CD4-positive, alpha-beta T cell treated with Interferon gamma for 1 hour (primary cell): ENCODE measurements around the gene C19orf53.
"Not testable (repeated sequence)": the region's sequence is repeated elsewhere in the genome, so short reads cannot be mapped to it uniquely, and the experiment has no call there.

Source experiments
- DNase-seq: peaks from one replicate; pipeline ENCODE4 v3.0.0-alpha.2; 2020

C19orf53 gene

GRCh38 chr19:13774217-13775191, at the start of gene C19orf53:
Gene C19orf53, plus strand, starts transcription at chr19:13774456. Its CDS starts 22 bp downstream, at chr19:13774478.
- peak; percentile 86 for DNase-seq

GRCh38 chr19:13726323-13726722, 47.9 kb upstream of the C19orf53 start:
- no peak for DNase-seq

DNA sequence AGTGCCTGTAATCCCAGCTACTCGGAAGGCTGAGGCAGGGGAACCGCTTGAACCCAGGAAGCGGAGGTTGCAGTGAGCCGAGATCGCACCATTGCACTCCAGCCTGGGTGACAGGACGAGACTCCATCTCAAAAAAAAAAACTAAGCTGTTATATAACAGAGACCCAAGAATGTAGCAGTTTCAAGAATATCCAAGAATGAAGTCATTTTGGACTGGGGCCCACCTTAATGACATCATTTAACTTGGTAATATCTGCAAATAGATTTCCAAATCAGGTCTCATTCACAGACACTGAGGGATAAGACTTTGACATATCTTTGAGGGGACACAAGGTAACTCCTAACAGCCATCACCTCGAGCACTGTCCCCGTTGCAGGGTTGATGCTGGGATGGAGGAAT, 46.5 kb upstream of the C19orf53 start:
- DNase-seq = no peak

DNA sequence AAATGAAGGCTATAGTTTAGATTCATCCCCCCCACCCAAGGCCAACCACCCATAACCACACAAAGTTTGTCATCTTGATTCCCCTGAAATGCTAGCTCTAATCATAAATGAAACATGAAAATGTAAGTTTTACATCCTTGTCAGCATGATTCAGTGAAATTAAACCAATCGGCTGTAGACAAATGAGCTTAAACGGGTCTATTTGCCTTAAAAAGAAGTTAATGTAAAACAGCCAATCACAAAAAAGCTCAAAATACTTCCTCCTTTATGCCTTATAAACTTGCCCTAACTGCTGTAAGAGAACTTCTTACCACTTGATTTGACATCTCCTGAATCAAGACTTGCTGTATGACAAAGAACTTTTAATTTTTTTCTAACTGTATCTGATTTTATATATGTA, 44.4 kb upstream of the C19orf53 start:
- DNase-seq = no peak

GRCh38 chr19:13731147-13731964, 42.9 kb upstream of the C19orf53 start:
- peak; percentile 93 for DNase-seq

GRCh38 chr19:13732337-13732736, 41.9 kb upstream of the C19orf53 start:
- DNase-seq = no peak

- no peak for DNase-seq
Observed at GRCh38 chr19:13734751-13735150, 39.5 kb upstream of the C19orf53 start.

DNA sequence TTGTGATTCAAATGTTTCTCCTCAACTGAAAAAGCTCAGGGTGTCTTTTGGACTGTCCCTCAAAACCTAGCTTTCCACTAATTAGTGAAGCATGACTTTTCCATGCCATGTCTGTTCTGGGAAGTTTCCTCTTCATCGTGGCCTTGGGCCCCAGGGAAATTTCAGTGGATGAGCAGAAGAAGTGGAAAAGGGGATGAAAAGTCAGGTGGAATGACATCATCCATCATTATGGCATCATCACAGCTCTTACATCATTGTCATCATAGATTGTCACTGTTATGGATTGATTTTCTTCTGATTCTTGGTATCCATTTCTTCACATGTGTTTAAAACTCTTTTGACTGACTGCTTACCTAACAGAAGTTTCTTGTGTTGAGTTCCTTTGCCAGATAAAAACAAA, 36.2 kb upstream of the C19orf53 start:
- no peak for DNase-seq

- DNase-seq = no peak
Observed at GRCh38 chr19:13741893-13742292, 32.4 kb upstream of the C19orf53 start.

DNA sequence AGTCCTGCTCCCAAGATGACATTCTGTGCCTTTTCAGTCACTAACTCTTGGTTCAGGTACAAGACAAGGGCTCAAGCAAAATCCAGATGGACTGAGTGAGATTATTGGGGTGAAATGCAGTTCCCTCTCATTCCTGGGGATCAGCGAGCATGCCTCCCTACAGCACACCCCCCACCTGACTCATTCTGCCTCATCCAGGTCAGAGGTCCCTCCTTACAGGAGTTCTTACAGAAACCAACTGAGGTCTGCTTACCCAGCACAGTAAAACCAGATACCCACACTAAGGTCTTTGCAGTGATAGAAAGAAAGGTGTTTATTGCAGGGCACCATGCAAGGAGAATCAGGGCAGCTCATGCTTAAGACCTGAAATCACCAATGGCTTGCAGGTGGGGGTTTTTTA, 31.5 kb upstream of the C19orf53 start:
- DNase-seq = no peak

- DNase-seq = no peak
Observed at GRCh38 chr19:13744174-13744573, 30.1 kb upstream of the C19orf53 start.

DNA sequence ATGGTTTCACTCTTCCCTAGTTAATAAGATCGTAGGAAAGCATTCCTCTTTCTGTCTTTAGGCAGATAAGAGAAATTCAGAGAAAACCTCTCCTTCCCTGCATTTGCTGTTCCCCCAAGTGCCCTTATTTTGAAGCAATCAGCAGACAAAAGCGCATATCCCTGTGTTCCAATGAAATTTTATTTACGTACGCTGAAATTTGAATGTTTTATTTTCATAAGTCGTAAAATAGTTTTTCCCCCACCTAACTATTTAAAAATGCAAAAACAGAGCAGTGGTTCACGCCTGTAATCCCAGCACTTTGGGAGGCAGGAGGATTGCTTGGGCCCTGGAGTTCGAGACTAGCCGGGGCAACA, 27.2 kb upstream of the C19orf53 start:
- no peak for DNase-seq

DNA sequence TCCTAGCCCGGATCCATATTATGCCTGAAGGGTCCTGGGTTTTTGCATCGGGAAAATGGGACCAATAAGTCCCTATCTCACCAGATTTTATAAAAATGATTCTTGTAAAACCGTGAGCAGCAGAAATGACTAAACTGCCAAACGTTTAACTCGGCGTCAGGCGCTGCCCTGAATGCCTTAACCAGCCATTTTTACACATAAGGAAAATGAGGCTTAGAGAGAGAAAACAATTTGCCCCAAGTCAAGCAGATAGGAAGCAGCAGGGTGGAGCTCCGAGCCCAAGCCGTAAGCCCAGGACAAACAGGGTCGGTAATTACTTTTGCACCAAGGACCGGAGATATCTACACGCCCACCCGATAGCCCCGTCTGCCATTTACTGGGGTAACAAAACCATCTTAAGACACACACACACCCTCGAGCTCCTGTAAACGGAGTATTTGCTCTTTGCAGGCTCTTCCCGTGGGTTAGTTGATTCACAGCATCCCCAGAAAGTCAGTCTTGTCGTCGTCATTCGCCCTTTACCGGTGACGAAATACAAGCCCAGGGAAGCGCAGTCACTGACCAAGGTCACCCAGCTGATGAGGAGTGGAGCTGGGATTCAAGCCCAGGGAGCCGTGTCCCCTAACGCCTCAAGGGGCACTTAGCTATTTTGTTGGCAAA, 26.0 kb upstream of the C19orf53 start:
- peak; percentile 35 for DNase-seq

GRCh38 chr19:13751436-13751835, 22.8 kb upstream of the C19orf53 start:
- DNase-seq = no peak

DNA sequence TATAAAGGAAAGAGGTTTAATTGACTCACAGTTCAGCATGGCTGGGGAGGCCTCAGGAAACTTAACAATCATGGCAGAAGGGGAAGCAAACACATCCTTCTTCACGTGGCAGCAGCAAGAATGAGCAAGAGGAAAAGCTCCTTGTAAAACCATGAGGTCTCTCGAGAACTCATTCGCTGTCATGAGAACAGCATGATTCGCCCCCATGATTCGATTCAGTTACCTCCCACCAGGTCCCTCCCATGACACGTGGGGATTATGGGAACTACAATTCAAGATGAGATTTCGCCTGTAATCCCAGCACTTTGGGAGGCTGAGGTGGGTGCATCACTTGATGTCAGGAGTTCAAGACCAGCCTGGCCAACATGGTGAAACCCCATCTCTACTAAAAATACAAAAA, 20.6 kb upstream of the C19orf53 start:
- not testable (repeated sequence) for DNase-seq

DNA sequence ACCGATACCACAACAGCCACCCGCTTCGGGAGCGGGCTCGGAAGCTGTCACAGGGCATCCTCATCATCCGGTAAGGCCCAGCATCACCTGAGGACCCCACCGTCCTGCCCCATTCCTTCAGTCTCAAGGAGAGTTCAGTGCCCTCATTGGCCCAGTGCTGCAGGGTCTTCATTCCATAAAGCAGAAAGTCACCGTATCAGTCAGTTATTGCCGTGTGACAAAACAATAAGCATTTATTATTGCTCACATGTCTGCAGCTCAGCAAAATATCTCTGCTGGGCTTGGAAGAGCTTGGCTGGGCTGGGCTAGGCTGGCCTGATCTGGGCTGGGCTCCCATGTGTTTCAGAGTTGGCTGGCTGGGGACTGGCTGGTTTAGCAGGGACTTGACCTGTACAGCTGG, 18.0 kb upstream of the C19orf53 start:
- DNase-seq = no peak

- DNase-seq = no peak
Observed at GRCh38 chr19:13757805-13758772, 16.2 kb upstream of the C19orf53 start.

GRCh38 chr19:13758795-13759194, 15.5 kb upstream of the C19orf53 start:
- DNase-seq = no peak

- DNase-seq = no peak
Observed at GRCh38 chr19:13761423-13761822, 12.8 kb upstream of the C19orf53 start.

GRCh38 chr19:13762635-13763235, 11.5 kb upstream of the C19orf53 start:
- no peak for DNase-seq

DNA sequence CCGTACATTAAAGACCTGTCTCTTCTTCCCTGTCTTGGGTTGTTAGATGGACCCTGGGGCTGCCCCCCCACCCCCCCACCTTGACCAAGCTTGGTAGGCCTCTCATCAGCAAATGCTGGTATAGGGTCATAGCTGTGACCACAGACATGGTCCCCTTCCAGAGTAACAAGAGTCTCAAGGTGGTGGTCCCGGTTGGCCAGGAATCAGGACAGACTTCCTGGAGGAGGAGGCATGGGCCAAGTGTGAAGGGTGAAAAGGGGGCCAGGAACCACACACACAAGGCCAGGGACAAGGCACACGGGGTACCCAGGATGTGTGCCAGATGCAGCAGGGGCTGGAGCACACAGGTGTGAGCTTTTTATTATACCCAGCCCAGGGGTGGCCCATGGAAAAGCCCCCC, 11.0 kb upstream of the C19orf53 start:
- no peak for DNase-seq
